Vein endothelial cell (primary cell): Measurements from ENCODE around the gene FXR1. TPM values are rescaled to one million over a fixed set of nuclear protein-coding genes. Genes with fewer than 3 reads are reported as not detected.

Source experiments
- total RNA-seq: library from RNA; depleted of rRNA; stranded (reverse); fragments of >200 nt; gene quantifications from 2 replicates; pipeline ENCODE4 v1.2.3, GENCODE V29; 2012

The FXR1 gene
- 142 and 149 TPM in 2 replicates for total RNA-seq

GRCh38 chr3:180912304-180913296 lies at the start of gene FXR1:
TSS of gene FXR1 (plus strand) at chr3:180912670. CDS start at chr3:180912686, 16 bp downstream.

GRCh38 chr3:180989291-180990163 lies 77.1 kb downstream of the FXR1 start, which contains the start of gene DNAJC19:
TSS of gene DNAJC19 (minus strand) at chr3:180989736. CDS start at chr3:180989602, 134 bp downstream.

Other genes starting within 250 kb of the FXR1 start
- gene CCDC39, start 233.2 kb upstream of the FXR1 start, total RNA-seq = 0.10 TPM in 1 of 2 replicates, not detected in the other
- 19.2 and 23.2 TPM in 2 replicates for gene DNAJC19, start 77.1 kb downstream of the FXR1 start, total RNA-seq